Gastroesophageal sphincter (tissue), 4 donors: Measurements from ENCODE around the gene DNM3. TPM values are rescaled to one million over a fixed set of nuclear protein-coding genes. Genes with fewer than 3 reads are reported as not detected.

Experiments used
- ATAC-seq: fragments of 150-250 bp; one replicate; pipeline ENCODE4 v1.9.1; 2016; ENCODE audit warnings: mild to moderate bottlenecking, moderate library complexity
- H3K27ac ChIP-seq, 4 donors: fragments of 200-600 bp; sonication (generic) in 3 of 4; 1 replicate in 3 of 4; 2 replicates in 1 of 4; pipeline ENCODE4 v1.5.1; 2016 to 2019
- H3K27me3 ChIP-seq: fragments of 200-600 bp; sonication (generic); one replicate; pipeline ENCODE4 v1.5.1; 2019
- H3K36me3 ChIP-seq, 2 donors: fragments of 200-600 bp; sonication (generic); one replicate each; pipeline ENCODE4 v1.5.1; 2019; ENCODE audit warnings: control low read depth in 1 of 2
- H3K4me1 ChIP-seq, 3 donors: fragments of 200-600 bp; sonication (generic); 1 replicate in 2 of 3; 2 replicates in 1 of 3; pipeline ENCODE4 v1.5.1; 2016 to 2019; ENCODE audit warnings: control low read depth in 2 of 3
- H3K4me3 ChIP-seq, 2 donors: fragments of 200-600 bp; sonication (generic); one replicate each; pipeline ENCODE4 v1.5.1; 2019; ENCODE audit warnings: mild to moderate bottlenecking in 1 of 2, moderate library complexity in 1 of 2
- H3K9me3 ChIP-seq, 3 donors: fragments of 200-600 bp; sonication (generic); one replicate each; pipeline ENCODE4 v1.5.1; 2017 to 2019; ENCODE audit warnings: control low read depth in 2 of 3
- EP300 ChIP-seq: sonication (generic); formaldehyde crosslinking; IDR thresholded peaks from one replicate; pipeline ENCODE4 v1.6.1; 2017; ENCODE audit warnings: antibody characterized with exemption, mild to moderate bottlenecking
- POLR2A ChIP-seq, 2 donors: fragments of 450-650 bp; IDR thresholded peaks; one replicate each; pipeline ENCODE4 v1.6.1; 2017; ENCODE audit warnings: antibody characterized with exemption in 2 of 2, mild to moderate bottlenecking in 2 of 2, moderate library complexity in 1 of 2
- POLR2AphosphoS5 ChIP-seq: sonication (generic); formaldehyde crosslinking; IDR thresholded peaks from one replicate; pipeline ENCODE4 v1.6.1; 2017; ENCODE audit warnings: antibody characterized with exemption
- WGBS, 2 donors: methylation state at CpG; one replicate each; pipeline ENCODE4 v1.1.5; 2018; ENCODE audit warnings: low coverage in 1 of 2; 5-methylcytosine and 5-hydroxymethylcytosine counted together
- total RNA-seq, 4 donors: library from RNA; depleted of rRNA; stranded (reverse); fragments of >200 nt; gene quantifications; one replicate each; pipeline ENCODE4 v1.1.0, GENCODE V29; 2016
- TF ChIP-seq, protein P1 (sequence below), 4 experiments: fragments of 200-600 bp in 2 of 4; fragments of 450-650 bp in 2 of 4; sonication (generic) in 1 of 4; IDR thresholded peaks; one replicate each; pipeline ENCODE4 v1.5.1; 2017 to 2019; ENCODE audit warnings: antibody characterized with exemption in 4 of 4, mild to moderate bottlenecking in 2 of 4, moderate library complexity in 2 of 4

Gene DNM3
- total RNA-seq, 4 donors from 2014 or later, result 1.9 to 5.0 (median 3.9) TPM

DNA sequence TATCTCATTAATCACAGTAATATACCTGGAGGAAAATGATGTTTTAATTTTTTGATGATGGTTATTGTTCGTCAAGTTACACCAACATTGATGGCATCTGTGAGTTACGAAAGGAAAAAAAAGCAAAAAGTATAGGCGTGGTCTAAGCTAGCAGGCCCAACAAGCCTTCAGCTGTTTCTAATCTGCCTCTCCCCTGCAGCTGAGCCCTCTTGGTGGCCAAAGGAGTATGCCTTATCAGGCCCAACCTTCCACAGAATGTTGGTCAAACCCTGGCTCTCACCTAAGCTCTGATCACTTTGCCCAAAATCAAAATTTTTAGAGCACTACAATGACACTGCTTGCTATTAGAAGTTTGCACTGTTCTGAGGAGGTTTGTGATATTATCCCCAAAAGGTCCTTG lies 584.0 kb downstream of the DNM3 start:
- Histone ChIP-seq H3K36me3 (no peaks in the 10 kb centered on the region), H3K4me3 (no peak overlapping the region), H3K27me3 (no peaks in the 10 kb centered on the region), H3K27ac (no peak overlapping the region), H3K4me1 (no peaks in the 10 kb centered on the region), H3K9me3 (no peaks in the 10 kb centered on the region)
- TF ChIP-seq POLR2AphosphoS5, result no peak
- TF ChIP-seq, protein P1, sequence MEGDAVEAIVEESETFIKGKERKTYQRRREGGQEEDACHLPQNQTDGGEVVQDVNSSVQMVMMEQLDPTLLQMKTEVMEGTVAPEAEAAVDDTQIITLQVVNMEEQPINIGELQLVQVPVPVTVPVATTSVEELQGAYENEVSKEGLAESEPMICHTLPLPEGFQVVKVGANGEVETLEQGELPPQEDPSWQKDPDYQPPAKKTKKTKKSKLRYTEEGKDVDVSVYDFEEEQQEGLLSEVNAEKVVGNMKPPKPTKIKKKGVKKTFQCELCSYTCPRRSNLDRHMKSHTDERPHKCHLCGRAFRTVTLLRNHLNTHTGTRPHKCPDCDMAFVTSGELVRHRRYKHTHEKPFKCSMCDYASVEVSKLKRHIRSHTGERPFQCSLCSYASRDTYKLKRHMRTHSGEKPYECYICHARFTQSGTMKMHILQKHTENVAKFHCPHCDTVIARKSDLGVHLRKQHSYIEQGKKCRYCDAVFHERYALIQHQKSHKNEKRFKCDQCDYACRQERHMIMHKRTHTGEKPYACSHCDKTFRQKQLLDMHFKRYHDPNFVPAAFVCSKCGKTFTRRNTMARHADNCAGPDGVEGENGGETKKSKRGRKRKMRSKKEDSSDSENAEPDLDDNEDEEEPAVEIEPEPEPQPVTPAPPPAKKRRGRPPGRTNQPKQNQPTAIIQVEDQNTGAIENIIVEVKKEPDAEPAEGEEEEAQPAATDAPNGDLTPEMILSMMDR (IDR thresholded peaks at IDR 0.05), result no peak
- no peak for TF ChIP-seq EP300
- no peak for TF ChIP-seq POLR2A (IDR thresholded peaks at IDR 0.05)
- WGBS, 2 donors, result 85 to 87% methylated on average over 3 of the region's 3 CpGs
- ATAC-seq, result no peak

DNA sequence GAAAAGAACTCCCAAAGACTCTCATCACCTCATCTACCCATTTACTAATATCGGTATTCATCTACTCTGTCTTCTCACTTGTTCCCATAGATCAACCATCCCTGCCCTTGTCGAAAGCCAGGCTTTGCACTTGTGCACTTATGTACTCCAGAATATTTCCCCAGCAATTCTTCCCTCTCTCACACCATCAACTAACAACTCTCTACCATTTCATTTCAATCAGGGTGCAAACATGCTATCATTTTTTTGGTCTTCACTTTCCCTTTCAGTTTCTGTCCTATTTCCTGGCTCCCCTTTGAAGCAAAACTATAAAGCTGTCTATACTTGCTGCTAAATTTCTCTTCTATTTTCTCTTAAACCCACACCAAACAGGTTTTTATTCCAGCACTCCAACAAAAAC lies 585.9 kb downstream of the DNM3 start:
- TF ChIP-seq POLR2AphosphoS5, result no peak
- TF ChIP-seq EP300, result no peak
- ATAC-seq, result no peak
- no peaks in the 10 kb centered on the region for H3K4me1 ChIP-seq
- H3K36me3 ChIP-seq, result peaks cover 0 to 6% of the 10 kb centered on the region in 2 donors
- no peaks in the 10 kb centered on the region for H3K27me3 ChIP-seq
- no peaks in the 10 kb centered on the region for H3K9me3 ChIP-seq
- H3K27ac ChIP-seq, result no peak overlapping the region
- no peak overlapping the region for H3K4me3 ChIP-seq
- WGBS, 2 donors, result 100% methylated on average over 2 of the region's 2 CpGs

DNA sequence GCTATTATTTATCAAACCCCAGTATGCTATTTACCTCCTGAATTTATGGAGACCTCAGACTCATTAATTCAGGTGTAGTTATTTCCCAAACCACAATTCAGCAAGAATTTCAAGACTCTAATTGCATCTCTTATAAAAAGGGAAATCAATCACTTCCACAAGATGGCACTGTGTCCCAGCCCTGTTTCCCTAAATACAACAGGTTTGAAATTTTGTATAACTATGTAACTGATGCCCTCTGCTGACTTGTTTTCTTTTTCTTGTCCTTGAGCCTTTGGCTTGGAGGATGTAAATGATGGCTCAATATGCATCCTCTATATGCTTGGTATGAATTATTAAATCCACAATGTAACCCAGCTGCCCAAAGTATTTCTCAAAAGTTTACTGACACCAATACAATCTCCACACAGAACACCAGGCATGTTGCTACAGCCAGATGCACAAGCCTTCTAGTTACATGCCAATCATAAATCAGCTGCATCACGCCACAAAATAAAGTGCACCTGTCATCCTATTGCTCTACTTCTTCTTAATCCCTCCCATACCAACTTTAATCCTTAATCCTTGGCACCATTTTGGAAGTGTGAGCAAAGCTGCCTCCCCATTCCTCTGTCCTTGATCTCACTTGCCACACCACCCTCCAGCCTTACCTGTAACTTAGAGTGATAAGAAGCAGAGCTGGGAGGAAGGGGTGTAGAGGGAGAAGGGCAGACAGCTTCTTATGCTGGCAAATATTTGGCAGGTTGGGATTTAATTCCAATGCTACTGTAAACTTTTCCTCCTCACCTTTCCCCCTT lies 588.2 kb downstream of the DNM3 start:
- ATAC-seq, result no peak
- TF ChIP-seq POLR2AphosphoS5 (no peak), EP300 (no peak), POLR2A (IDR thresholded peaks at IDR 0.05) (no peak)
- TF ChIP-seq, protein P1 (IDR thresholded peaks at IDR 0.05), result peak; percentile 17 to 64 (median 56)

DNA sequence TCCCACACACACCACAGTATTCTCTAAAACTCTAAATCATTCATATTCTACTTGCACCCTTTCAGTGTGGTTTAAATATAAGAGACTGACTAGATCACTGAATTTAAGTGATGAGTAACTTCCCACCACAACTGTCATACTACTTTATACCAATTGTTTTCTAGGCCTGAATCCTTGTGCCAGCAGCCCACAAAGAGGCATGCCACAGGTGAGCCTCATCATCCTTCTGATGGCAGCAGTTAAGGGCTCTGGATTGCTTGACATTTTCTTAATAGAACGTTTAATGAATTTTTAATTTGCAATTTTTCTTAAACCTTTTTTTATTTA lies 588.8 kb downstream of the DNM3 start:
- Histone ChIP-seq H3K27ac (no peak overlapping the region), H3K4me1 (no peaks in the 10 kb centered on the region), H3K36me3 (peaks cover 0 to 6% of the 10 kb centered on the region in 2 donors), H3K9me3 (no peaks in the 10 kb centered on the region), H3K27me3 (no peaks in the 10 kb centered on the region), H3K4me3 (no peak overlapping the region)
- no peak for ATAC-seq
- 0 to 23% methylated on average over 1 of the region's 1 CpG for WGBS, 2 donors
- TF ChIP-seq POLR2A (IDR thresholded peaks at IDR 0.05), result no peak
- no peak for TF ChIP-seq EP300
- TF ChIP-seq, protein P1 (IDR thresholded peaks at IDR 0.05), result no peak
- TF ChIP-seq POLR2AphosphoS5, result no peak

More for the DNA sequence above, 588.2 kb downstream of the DNM3 start:
- 80 to 91% methylated on average over 1 of the region's 1 CpG for WGBS, 2 donors
- Histone ChIP-seq H3K36me3 (peaks cover 0 to 6% of the 10 kb centered on the region in 2 donors), H3K4me1 (no peaks in the 10 kb centered on the region), H3K27ac (no peak overlapping the region), H3K27me3 (no peaks in the 10 kb centered on the region), H3K9me3 (no peaks in the 10 kb centered on the region), H3K4me3 (no peak overlapping the region)

DNA sequence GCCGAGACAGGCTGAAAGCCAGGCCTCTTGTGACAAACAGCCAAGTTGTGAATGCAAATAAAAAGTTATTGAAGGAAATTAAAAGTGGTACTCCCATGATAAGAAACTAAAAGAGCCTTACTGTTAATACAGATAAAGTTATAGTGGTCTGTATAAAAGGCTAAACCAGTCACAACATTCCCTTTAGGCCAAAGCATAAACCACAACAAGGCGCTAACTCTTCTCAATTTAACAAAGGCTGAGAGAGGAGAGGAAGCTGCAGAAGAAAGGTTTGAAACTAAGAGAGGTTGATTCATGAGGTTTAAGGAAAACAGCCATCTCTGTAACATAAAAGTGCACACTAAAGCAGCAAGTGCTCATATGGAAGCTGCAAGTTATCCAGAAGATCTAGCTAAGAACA lies 589.9 kb downstream of the DNM3 start:
- peaks cover 0 to 3% (median 0%) of the 10 kb centered on the region in 3 donors for H3K9me3 ChIP-seq
- H3K4me1 ChIP-seq, result no peaks in the 10 kb centered on the region
- H3K27me3 ChIP-seq, result no peaks in the 10 kb centered on the region
- ATAC-seq, result no peak
- peaks cover 0 to 6% of the 10 kb centered on the region in 2 donors for H3K36me3 ChIP-seq
- no peak overlapping the region for H3K4me3 ChIP-seq
- TF ChIP-seq EP300 (no peak), POLR2A (IDR thresholded peaks at IDR 0.05) (no peak)
- TF ChIP-seq, protein P1 (IDR thresholded peaks at IDR 0.05), result no peak
- 79 to 100% methylated on average over 1 to 2 of the region's 2 CpGs for WGBS, 2 donors
- no peak overlapping the region for H3K27ac ChIP-seq
